Natural killer cell treated with Interleukin-12 subunit alpha and Interleukin-12 subunit beta and Interleukin-15 and Interleukin-18, amount 100 ng/mL, for 72 hours (primary cell): ENCODE results near the gene ZFAND4. TPM values are rescaled to one million over a fixed set of nuclear protein-coding genes. Genes with fewer than 3 reads are reported as not detected.
"Not testable (repeated sequence)": the region's sequence is repeated elsewhere in the genome, so short reads cannot be mapped to it uniquely, and the experiment has no call there.

Source experiments
- ATAC-seq, 2 donors: fragments of 150-1000 bp; cut with Tn5 transposase in 1 of 2; sonication (Bioruptor Pico), chemical (Tn5 transposase) in 1 of 2; 2 replicates each; pipeline ENCODE4 v1.10.0; 2021
- DNase-seq: peaks from one replicate; pipeline ENCODE4 v3.0.0; 2022; ENCODE audit warnings: low spot score
- H3K27ac Mint-ChIP-seq, 2 donors: 1 replicate in 1 of 2; 2 replicates in 1 of 2; pipeline ENCODE4 v1.8.0; 2022; ENCODE audit warnings: mixed read lengths in 2 of 2, mild to moderate bottlenecking in 1 of 2, moderate library complexity in 1 of 2
- H3K27me3 Mint-ChIP-seq, 2 donors: 1 replicate in 1 of 2; 2 replicates in 1 of 2; pipeline ENCODE4 v1.8.0; 2022; ENCODE audit warnings: mixed read lengths in 2 of 2
- H3K36me3 Mint-ChIP-seq: one replicate; pipeline ENCODE4 v1.8.0; 2022; ENCODE audit warnings: mixed read lengths
- H3K4me1 Mint-ChIP-seq, 2 donors: 1 replicate in 1 of 2; 2 replicates in 1 of 2; pipeline ENCODE4 v1.8.0; 2022; ENCODE audit warnings: low read depth in 2 of 2, mixed read lengths in 2 of 2, mild to moderate bottlenecking in 1 of 2
- H3K4me3 Mint-ChIP-seq: one replicate; pipeline ENCODE4 v1.8.0; 2022; ENCODE audit warnings: mixed read lengths
- H3K9me3 Mint-ChIP-seq: 2 replicates; pipeline ENCODE4 v1.8.0; 2022; ENCODE audit warnings: mixed read lengths
- total RNA-seq, 2 donors: library from RNA; stranded (reverse); gene quantifications; one replicate each; pipeline ENCODE4 v1.2.3, GENCODE V29; 2022

The ZFAND4 gene
- total RNA-seq, 2 donors from 2014 or later, result 23.5 to 24.7 TPM

GRCh38 chr10:45612741-45613140 is 59.8 kb downstream of the ZFAND4 start:
- Mint-ChIP-seq H3K27me3 (no peaks in the 10 kb centered on the region), H3K4me3 (no peak overlapping the region), H3K36me3 (peaks cover 18% of the 10 kb centered on the region), H3K9me3 (no peaks in the 10 kb centered on the region), H3K27ac (no peak overlapping the region), H3K4me1 (no peaks in the 10 kb centered on the region)
- DNase-seq (no peak), ATAC-seq (no peak)

- no peak for ATAC-seq
Observed at GRCh38 chr10:45608052-45608451, 64.5 kb downstream of the ZFAND4 start.

GRCh38 chr10:45607276-45607675 is 65.3 kb downstream of the ZFAND4 start:
- no peak overlapping the region for H3K27ac Mint-ChIP-seq

More at GRCh38 chr10:45608052-45608451, 64.5 kb downstream of the ZFAND4 start:
- no peaks in the 10 kb centered on the region for H3K9me3 Mint-ChIP-seq
- H3K27ac Mint-ChIP-seq, result no peak overlapping the region
- DNase-seq, result no peak
- no peak overlapping the region for H3K4me3 Mint-ChIP-seq
- H3K36me3 Mint-ChIP-seq, result peaks cover 18% of the 10 kb centered on the region
- H3K4me1 Mint-ChIP-seq, result peaks cover 0 to 5% of the 10 kb centered on the region in 2 donors
- no peaks in the 10 kb centered on the region for H3K27me3 Mint-ChIP-seq

GRCh38 chr10:45602836-45603235 is 69.7 kb downstream of the ZFAND4 start:
- no peak overlapping the region for H3K27ac Mint-ChIP-seq
- H3K4me3 Mint-ChIP-seq, result no peak overlapping the region
- no peak for DNase-seq
- H3K9me3 Mint-ChIP-seq, result no peaks in the 10 kb centered on the region
- peaks cover 4% of the 10 kb centered on the region for H3K36me3 Mint-ChIP-seq
- H3K27me3 Mint-ChIP-seq, result peaks cover 17 to 30% of the 10 kb centered on the region in 2 donors
- H3K4me1 Mint-ChIP-seq, result peaks cover 5 to 24% of the 10 kb centered on the region in 2 donors
- no peak for ATAC-seq

More at GRCh38 chr10:45607276-45607675, 65.3 kb downstream of the ZFAND4 start:
- H3K9me3 Mint-ChIP-seq, result no peaks in the 10 kb centered on the region
- H3K4me3 Mint-ChIP-seq, result no peak overlapping the region
- H3K4me1 Mint-ChIP-seq, result peaks cover 0 to 6% of the 10 kb centered on the region in 2 donors
- peaks cover 13% of the 10 kb centered on the region for H3K36me3 Mint-ChIP-seq
- DNase-seq (no peak), ATAC-seq (no peak)
- H3K27me3 Mint-ChIP-seq, result no peaks in the 10 kb centered on the region

- H3K27me3 Mint-ChIP-seq, result peaks cover 17 to 30% of the 10 kb centered on the region in 2 donors
- peaks cover 4% of the 10 kb centered on the region for H3K36me3 Mint-ChIP-seq
- no peaks in the 10 kb centered on the region for H3K9me3 Mint-ChIP-seq
Observed at GRCh38 chr10:45602082-45602730, 70.4 kb downstream of the ZFAND4 start.

GRCh38 chr10:45601254-45601930 is 71.2 kb downstream of the ZFAND4 start:
- not testable (repeated sequence) for H3K36me3 Mint-ChIP-seq, H3K27ac Mint-ChIP-seq, H3K4me3 Mint-ChIP-seq, ATAC-seq, DNase-seq, H3K9me3 Mint-ChIP-seq
- Mint-ChIP-seq H3K27me3 (peaks cover 17 to 30% of the 10 kb centered on the region in 2 donors), H3K4me1 (peaks cover 5 to 24% of the 10 kb centered on the region in 2 donors)

More at GRCh38 chr10:45602082-45602730, 70.4 kb downstream of the ZFAND4 start:
- ATAC-seq (no peak), DNase-seq (no peak)
- no peak overlapping the region for H3K4me3 Mint-ChIP-seq
- peaks cover 5 to 24% of the 10 kb centered on the region in 2 donors for H3K4me1 Mint-ChIP-seq
- no peak overlapping the region for H3K27ac Mint-ChIP-seq

- ATAC-seq, DNase-seq, H3K27ac Mint-ChIP-seq, H3K36me3 Mint-ChIP-seq, H3K9me3 Mint-ChIP-seq: not testable (repeated sequence)
- peaks cover 9 to 24% of the 10 kb centered on the region in 2 donors for H3K4me1 Mint-ChIP-seq
- H3K27me3 Mint-ChIP-seq, result peaks cover 17 to 30% of the 10 kb centered on the region in 2 donors
- peak overlapping the region; percentile 11 for H3K4me3 Mint-ChIP-seq
Observed at GRCh38 chr10:45600337-45601253, 72.0 kb downstream of the ZFAND4 start.

- Mint-ChIP-seq H3K36me3 (peaks cover 4% of the 10 kb centered on the region), H3K27me3 (peaks cover 17 to 30% of the 10 kb centered on the region in 2 donors), H3K9me3 (no peaks in the 10 kb centered on the region), H3K27ac (no peak overlapping the region), H3K4me1 (peaks cover 11 to 27% of the 10 kb centered on the region in 2 donors), H3K4me3 (no peak overlapping the region)
- no peak for ATAC-seq
- DNase-seq, result no peak
Observed at GRCh38 chr10:45599646-45600045, 72.9 kb downstream of the ZFAND4 start.

GRCh38 chr10:45599021-45599603 is 73.5 kb downstream of the ZFAND4 start:
- H3K9me3 Mint-ChIP-seq, result no peaks in the 10 kb centered on the region
- H3K4me1 Mint-ChIP-seq, result peaks cover 11 to 25% of the 10 kb centered on the region in 2 donors
- peaks cover 17 to 30% of the 10 kb centered on the region in 2 donors for H3K27me3 Mint-ChIP-seq
- DNase-seq (no peak), ATAC-seq (no peak)
- H3K36me3 Mint-ChIP-seq, result peaks cover 4% of the 10 kb centered on the region
- H3K4me3 Mint-ChIP-seq, result no peak overlapping the region
- H3K27ac Mint-ChIP-seq, result no peak overlapping the region

GRCh38 chr10:45596526-45596925 is 76.0 kb downstream of the ZFAND4 start:
- Mint-ChIP-seq H3K27ac (no peak overlapping the region), H3K4me3 (no peak overlapping the region), H3K36me3 (peaks cover 4% of the 10 kb centered on the region), H3K9me3 (no peaks in the 10 kb centered on the region), H3K27me3 (peaks cover 14 to 23% of the 10 kb centered on the region in 2 donors), H3K4me1 (peaks cover 31 to 35% of the 10 kb centered on the region in 2 donors)
- no peak for DNase-seq
- ATAC-seq, result no peak

- peak; percentile 95 for DNase-seq
- Mint-ChIP-seq H3K27ac (peak overlapping the region; percentile 56 to 84), H3K9me3 (no peaks in the 10 kb centered on the region), H3K4me3 (peak overlapping the region; percentile 76), H3K4me1 (peaks cover 32 to 46% of the 10 kb centered on the region in 2 donors), H3K36me3 (peaks cover 11% of the 10 kb centered on the region), H3K27me3 (peaks cover 6 to 7% of the 10 kb centered on the region in 2 donors)
- ATAC-seq, result peak; percentile 97
Observed at GRCh38 chr10:45594276-45595157, 78.1 kb downstream of the ZFAND4 start.

GRCh38 chr10:45593938-45594275 is 78.7 kb downstream of the ZFAND4 start:
- peak overlapping the region; percentile 76 for H3K4me3 Mint-ChIP-seq
- ATAC-seq (no peak), DNase-seq (no peak)
- H3K9me3 Mint-ChIP-seq, result no peaks in the 10 kb centered on the region
- peaks cover 7% of the 10 kb centered on the region for H3K36me3 Mint-ChIP-seq
- peaks cover 0 to under 1% of the 10 kb centered on the region in 2 donors for H3K27me3 Mint-ChIP-seq
- peak overlapping the region; percentile 49 to 73 for H3K27ac Mint-ChIP-seq
- H3K4me1 Mint-ChIP-seq, result peaks cover 32 to 46% of the 10 kb centered on the region in 2 donors
